ENCODE results near the gene MACROD2.
"Not testable (repeated sequence)": the region's sequence is repeated elsewhere in the genome, so short reads cannot be mapped to it uniquely, and the experiment has no call there.

The MACROD2 gene

DNA sequence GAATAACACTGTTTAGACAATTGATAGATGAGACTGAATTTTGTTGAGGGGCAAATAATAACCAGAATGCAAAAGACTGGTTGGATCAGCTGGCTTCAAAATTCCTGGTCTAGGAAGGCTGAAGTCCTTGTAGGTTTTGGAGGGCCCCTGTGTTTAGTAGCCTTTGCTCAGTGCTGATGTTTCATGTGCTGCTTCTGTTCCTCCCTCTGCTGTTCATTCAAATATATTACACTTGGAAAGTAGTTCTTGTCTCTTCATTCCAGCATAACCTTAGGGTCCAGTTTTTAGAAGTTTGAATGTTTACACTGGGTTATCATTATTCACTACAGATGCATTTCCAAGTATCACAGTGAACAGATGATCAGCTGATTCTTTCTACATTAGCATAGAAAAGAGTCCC lies 269.6 kb downstream of the MACROD2 start:
- no peak overlapping the region for H3K4me3 ChIP-seq (replicated peaks; ENCODE audit: low read depth, low read length)
- TF ChIP-seq, protein P1, sequence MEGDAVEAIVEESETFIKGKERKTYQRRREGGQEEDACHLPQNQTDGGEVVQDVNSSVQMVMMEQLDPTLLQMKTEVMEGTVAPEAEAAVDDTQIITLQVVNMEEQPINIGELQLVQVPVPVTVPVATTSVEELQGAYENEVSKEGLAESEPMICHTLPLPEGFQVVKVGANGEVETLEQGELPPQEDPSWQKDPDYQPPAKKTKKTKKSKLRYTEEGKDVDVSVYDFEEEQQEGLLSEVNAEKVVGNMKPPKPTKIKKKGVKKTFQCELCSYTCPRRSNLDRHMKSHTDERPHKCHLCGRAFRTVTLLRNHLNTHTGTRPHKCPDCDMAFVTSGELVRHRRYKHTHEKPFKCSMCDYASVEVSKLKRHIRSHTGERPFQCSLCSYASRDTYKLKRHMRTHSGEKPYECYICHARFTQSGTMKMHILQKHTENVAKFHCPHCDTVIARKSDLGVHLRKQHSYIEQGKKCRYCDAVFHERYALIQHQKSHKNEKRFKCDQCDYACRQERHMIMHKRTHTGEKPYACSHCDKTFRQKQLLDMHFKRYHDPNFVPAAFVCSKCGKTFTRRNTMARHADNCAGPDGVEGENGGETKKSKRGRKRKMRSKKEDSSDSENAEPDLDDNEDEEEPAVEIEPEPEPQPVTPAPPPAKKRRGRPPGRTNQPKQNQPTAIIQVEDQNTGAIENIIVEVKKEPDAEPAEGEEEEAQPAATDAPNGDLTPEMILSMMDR (IDR thresholded peaks at IDR 0.05; ENCODE audit: low read depth, low read length, missing control alignments) = peak; percentile 29
- DNase-seq (ENCODE audit: extremely low read depth, low read depth) = peak; percentile 2

DNA sequence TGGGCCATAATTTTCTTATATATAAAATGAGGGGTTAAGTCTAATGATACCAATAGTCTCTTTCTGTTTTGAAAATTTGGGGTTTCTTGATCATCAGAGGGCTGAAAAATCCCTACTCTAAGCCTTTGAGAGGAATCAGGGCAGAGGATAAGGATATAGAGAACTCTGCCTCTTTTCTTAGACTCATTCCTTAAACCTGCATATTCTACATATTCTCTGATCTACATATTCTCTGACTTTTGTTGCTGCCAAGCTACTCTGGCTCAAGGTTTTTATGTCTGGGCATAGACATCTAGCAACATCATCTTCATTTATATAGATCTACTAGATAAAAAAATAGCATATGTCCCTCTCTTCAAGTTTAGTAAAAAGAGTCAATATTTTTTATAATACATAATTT lies 270.9 kb downstream of the MACROD2 start:
- DNase-seq (ENCODE audit: extremely low read depth, low read depth) = no peak
- TF ChIP-seq, protein P1 (IDR thresholded peaks at IDR 0.05; ENCODE audit: low read depth, low read length, missing control alignments) = no peak
- no peak overlapping the region for H3K4me3 ChIP-seq (replicated peaks; ENCODE audit: low read depth, low read length)

DNA sequence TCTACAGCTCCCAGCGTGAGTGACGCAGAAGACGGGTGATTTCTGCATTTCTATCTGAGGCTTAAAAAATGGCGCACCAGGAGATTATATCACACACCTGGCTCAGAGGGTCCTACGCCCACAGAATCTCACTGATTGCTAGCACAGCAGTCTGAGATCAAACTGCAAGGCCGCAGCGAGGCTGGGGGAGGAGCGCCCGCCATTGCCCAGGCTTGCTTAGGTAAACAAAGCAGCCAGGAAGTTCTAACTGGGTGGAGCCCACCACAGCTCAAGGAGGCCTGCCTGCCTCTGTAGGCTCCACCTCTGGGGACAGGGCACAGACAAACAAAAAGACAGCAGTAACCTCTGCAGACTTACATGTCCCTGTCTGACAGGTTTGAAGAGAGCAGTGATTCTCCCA lies 275.4 kb downstream of the MACROD2 start:
- H3K4me3 ChIP-seq (replicated peaks; ENCODE audit: low read depth, low read length); DNase-seq (ENCODE audit: extremely low read depth, low read depth): not testable (repeated sequence)

DNA sequence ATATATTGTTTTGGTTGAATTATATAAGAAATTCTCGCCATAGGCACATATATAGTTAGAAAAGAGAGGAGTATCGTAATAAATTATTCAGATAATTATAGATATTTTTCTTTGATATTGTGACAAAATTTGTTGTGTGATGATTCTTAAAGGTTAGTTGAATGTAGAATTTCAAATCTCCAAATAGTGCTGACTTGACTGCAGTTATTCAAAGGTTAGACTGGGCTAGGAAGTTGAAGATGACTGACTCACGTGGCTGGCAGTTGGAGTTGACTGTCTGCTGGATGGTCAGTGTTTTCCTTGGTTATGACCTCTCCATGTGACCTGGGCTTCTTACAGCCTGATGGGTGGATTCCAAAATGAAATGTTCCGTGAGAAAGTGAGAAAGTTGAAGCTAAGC lies 286.8 kb downstream of the MACROD2 start:
- TF ChIP-seq, protein P1 (IDR thresholded peaks at IDR 0.05; ENCODE audit: low read depth, low read length, missing control alignments) = no peak
- H3K4me3 ChIP-seq (replicated peaks; ENCODE audit: low read depth, low read length) = no peak overlapping the region
- DNase-seq (ENCODE audit: extremely low read depth, low read depth) = no peak

DNA sequence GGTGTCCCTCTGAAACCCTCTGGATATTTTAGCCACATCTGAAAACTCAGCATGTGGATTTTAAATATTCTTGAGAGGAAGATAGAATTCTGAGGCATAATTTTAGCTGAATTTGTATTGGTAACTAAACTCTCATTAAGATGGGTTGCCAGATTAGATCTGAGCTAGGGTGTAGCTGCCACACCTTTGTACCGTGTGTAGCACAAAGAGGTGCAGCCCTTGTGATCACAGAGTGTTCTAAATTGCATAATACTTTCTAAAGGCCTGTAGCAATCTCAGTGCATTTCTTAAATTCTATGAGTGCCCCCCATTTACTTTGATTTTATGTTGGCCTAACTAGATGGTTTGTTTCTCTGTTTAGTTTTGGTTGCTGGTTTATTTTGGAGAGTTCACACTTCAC lies 289.1 kb downstream of the MACROD2 start:
- DNase-seq (ENCODE audit: extremely low read depth, low read depth) = no peak
- no peak overlapping the region for H3K4me3 ChIP-seq (replicated peaks; ENCODE audit: low read depth, low read length)
- TF ChIP-seq, protein P1 (IDR thresholded peaks at IDR 0.05; ENCODE audit: low read depth, low read length, missing control alignments) = no peak

DNA sequence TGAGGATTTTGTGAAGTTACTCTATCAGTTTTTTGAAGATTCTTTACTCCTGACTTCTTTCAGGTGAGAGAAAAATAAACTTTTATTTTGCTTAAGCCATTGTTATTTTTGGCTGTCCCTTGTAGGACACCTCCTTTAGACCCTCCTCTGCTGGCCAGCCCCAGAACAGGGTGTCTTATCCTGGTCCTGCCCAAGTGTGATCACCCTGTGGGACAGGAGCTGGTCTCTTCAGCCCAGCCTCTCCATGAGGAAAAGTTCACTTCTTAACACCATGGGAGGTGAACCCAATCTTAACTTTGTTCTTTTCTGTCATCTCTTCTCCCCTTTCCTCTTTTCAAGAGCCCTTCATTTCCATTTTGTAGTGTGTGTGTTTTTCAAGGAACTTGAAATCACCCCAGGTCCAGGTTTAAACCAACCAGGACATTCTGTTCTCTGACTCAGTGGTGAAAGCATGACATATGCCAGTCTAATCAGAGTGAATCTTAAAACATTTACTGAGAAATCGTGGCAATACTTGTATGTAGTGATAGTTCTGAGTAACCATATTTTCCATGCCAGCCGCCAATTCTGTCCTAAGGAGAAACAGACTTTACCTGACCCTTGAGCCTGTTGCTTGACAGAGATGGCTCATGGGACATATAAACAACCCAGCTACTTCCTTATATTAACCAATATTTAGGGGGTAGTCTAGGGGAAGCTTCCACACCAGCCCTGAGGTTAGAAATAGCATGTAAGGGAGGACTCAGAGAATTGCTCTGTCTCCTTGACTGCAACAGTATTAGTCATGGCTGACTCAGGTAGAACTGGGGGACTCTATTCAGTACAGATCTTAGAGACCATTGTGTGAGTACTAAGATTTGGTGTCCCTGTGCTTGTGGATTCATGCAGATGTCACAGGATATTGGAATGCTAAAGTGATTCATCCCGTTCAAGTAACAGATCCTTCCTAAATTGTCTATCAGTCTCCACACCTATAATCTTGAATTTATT lies 293.3 kb downstream of the MACROD2 start:
- peak; percentile 1 for DNase-seq (ENCODE audit: extremely low read depth, low read depth)
- no peak overlapping the region for H3K4me3 ChIP-seq (replicated peaks; ENCODE audit: low read depth, low read length)
- TF ChIP-seq, protein P1 (IDR thresholded peaks at IDR 0.05; ENCODE audit: low read depth, low read length, missing control alignments) = no peak

DNA sequence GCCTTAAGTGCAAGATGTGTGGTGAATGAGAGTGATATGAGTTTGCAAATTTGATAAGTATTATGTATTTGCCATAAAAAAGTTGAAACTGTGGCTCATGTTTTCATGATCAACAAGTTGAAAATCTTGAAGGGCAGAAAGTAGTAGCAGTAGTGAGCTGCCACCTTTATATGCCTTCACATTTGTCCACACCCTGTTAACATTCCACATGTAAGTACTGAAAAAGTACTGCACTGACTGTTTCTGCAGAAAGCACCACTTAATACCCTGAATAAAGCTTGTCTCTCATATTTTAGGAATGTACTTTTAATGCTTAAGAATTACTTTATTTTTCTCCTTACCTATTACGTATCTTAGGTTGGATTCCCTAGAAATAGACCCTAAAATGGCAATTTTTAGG lies 296.2 kb downstream of the MACROD2 start:
- TF ChIP-seq, protein P1 (IDR thresholded peaks at IDR 0.05; ENCODE audit: low read depth, low read length, missing control alignments) = no peak
- DNase-seq (ENCODE audit: extremely low read depth, low read depth) = no peak
- no peak overlapping the region for H3K4me3 ChIP-seq (replicated peaks; ENCODE audit: low read depth, low read length)

Measured in HFF-Myc (cell line).